PC-3 (cell line): Measurements from ENCODE around the gene LINGO3. TPM values are rescaled to one million over a fixed set of nuclear protein-coding genes. Genes with fewer than 3 reads are reported as not detected.

Experiments
- ATAC-seq: fragments of 200-7000 bp; cut with Tn5 transposase; 2 replicates; pipeline ENCODE4 v1.9.1; 2020; ENCODE audit warnings: mild to moderate bottlenecking, moderate library complexity
- BruUV-seq: library from RNA; stranded (reverse); fragments of 400-500 nt; replicated peaks from 2 replicates; lab custom pipeline; 2021; lab: Mats Ljungman, UMichigan
- CTCF ChIA-PET: fragments of 300-600 bp; sonication (Branson Sonifier 250); formaldehyde crosslinking; loops from one replicate; lab custom pipeline; 2022; ENCODE audit warnings: antibody characterized with exemption; lab: Charles Lee
- POLR2A ChIA-PET: fragments of 300-600 bp; sonication (Branson Sonifier 250); formaldehyde crosslinking; loops from one replicate; lab custom pipeline; 2022; ENCODE audit warnings: antibody characterized with exemption; ENCODE audit not compliant: unreplicated experiment; lab: Charles Lee
- DNase-seq: peaks from one replicate; pipeline ENCODE4 v3.0.0-alpha.2; 2015
- H2AFZ ChIP-seq: fragments of 300-600 bp; sonication (generic); 2 replicates; pipeline ENCODE4 v1.6.0; 2016; ENCODE audit warnings: antibody characterized with exemption, low read length
- H3F3A ChIP-seq: fragments of 300-600 bp; sonication (generic); one replicate; pipeline ENCODE4 v1.6.0; 2017; ENCODE audit warnings: antibody characterized with exemption, low read length, control low read depth, mild to moderate bottlenecking; ENCODE audit not compliant: unreplicated experiment
- H3K27ac ChIP-seq: fragments of 300-600 bp; sonication (generic); 2 replicates; pipeline ENCODE4 v1.5.1; 2016; ENCODE audit warnings: mild to moderate bottlenecking, low read length
- H3K27me3 ChIP-seq: fragments of 300-600 bp; sonication (generic); 2 replicates; pipeline ENCODE4 v1.6.1; 2016; ENCODE audit warnings: low read length, mixed read lengths
- H3K36me3 ChIP-seq: fragments of 300-600 bp; sonication (generic); 2 replicates; pipeline ENCODE4 v1.6.1; 2016; ENCODE audit warnings: low read depth, mixed run types, low read length, mixed read lengths
- H3K4me1 ChIP-seq: fragments of 300-600 bp; sonication (generic); 2 replicates; pipeline ENCODE4 v1.5.1; 2016; ENCODE audit warnings: low read length; ENCODE audit not compliant: insufficient read depth
- H3K4me2 ChIP-seq: fragments of 300-600 bp; sonication (generic); 2 replicates; pipeline ENCODE4 v1.6.0; 2016; ENCODE audit warnings: low read length
- H3K4me3 ChIP-seq: fragments of 300-600 bp; sonication (generic); 2 replicates; pipeline ENCODE4 v1.5.1; 2016; ENCODE audit warnings: mild to moderate bottlenecking, low read length, mixed read lengths
- H3K79me2 ChIP-seq: fragments of 300-600 bp; sonication (generic); 2 replicates; pipeline ENCODE4 v1.6.1; 2017; ENCODE audit warnings: low read length, mixed read lengths
- H3K9ac ChIP-seq: fragments of 300-600 bp; sonication (generic); 2 replicates; pipeline ENCODE4 v1.6.0; 2016; ENCODE audit warnings: mild to moderate bottlenecking, low read length
- H3K9me2 ChIP-seq: fragments of 300-600 bp; sonication (generic); replicated peaks from 2 replicates; pipeline ENCODE4 v1.6.1; 2016; ENCODE audit warnings: mixed run types, low read length, mixed read lengths
- H3K9me3 ChIP-seq: fragments of 300-600 bp; sonication (generic); 2 replicates; pipeline ENCODE4 v1.6.1; 2016; ENCODE audit warnings: low read length, mixed read lengths
- H4K20me1 ChIP-seq: fragments of 300-600 bp; sonication (generic); 2 replicates; pipeline ENCODE4 v1.6.1; 2016; ENCODE audit warnings: low read length, mixed read lengths
- CTCF ChIP-seq: fragments of 300-600 bp; sonication (generic); conservative IDR thresholded peaks from 2 replicates; pipeline ENCODE4 v1.5.1; 2017; ENCODE audit warnings: antibody characterized with exemption, low read depth, mild to moderate bottlenecking, low read length
- EZH2 ChIP-seq: fragments of 300-600 bp; sonication (generic); IDR thresholded peaks from one replicate; pipeline ENCODE4 v1.6.1; 2017; ENCODE audit warnings: antibody characterized with exemption, mild to moderate bottlenecking, low read length; ENCODE audit not compliant: unreplicated experiment
- EZH2phosphoT487 ChIP-seq: fragments of 300-600 bp; sonication (generic); IDR thresholded peaks from 2 replicates; pipeline ENCODE4 v1.6.1; 2018; ENCODE audit warnings: mild to moderate bottlenecking, antibody characterized with exemption, low read length, borderline replicate concordance
- intact Hi-C: fragments of 100-400 bp; cut with micrococcal nuclease; formaldehyde crosslinking; loops from 2 replicates; pipeline ENCODE4 v1.9.0; 2023
- total RNA-seq: library from RNA; depleted of rRNA; stranded (reverse); fragments of >200 nt; gene quantifications from 2 replicates; pipeline ENCODE4 v1.2.3, GENCODE V29; 2014

LINGO3 gene
- total RNA-seq, 1 experiment from 2014 or later = not detected

GRCh38 chr19:2332341-2333026 is 24.5 kb upstream of the LINGO3 start:
- no TSS peak for BruUV-seq
- ChIA-PET POLR2A (no interaction called here), CTCF (no interaction called here)
- H3K36me3 ChIP-seq = no peaks in the 10 kb centered on the region
- TF ChIP-seq EZH2 = no peak
- TF ChIP-seq CTCF = no peak
- TF ChIP-seq EZH2phosphoT487 = no peak
- no peak for ATAC-seq
- H4K20me1 ChIP-seq = no peaks in the 10 kb centered on the region
- H3K4me2 ChIP-seq = no peak overlapping the region
- no peak overlapping the region for H3K9ac ChIP-seq
- no peaks in the 10 kb centered on the region for H3F3A ChIP-seq
- no peak for DNase-seq
- intact Hi-C loops = no loop called here
- peaks cover 55% of the 10 kb centered on the region for H3K79me2 ChIP-seq
- no peaks in the 10 kb centered on the region for H3K9me2 ChIP-seq
- no peak overlapping the region for H3K4me3 ChIP-seq
- no peak overlapping the region for H3K27ac ChIP-seq
- peaks cover 7% of the 10 kb centered on the region for H3K4me1 ChIP-seq
- no peaks in the 10 kb centered on the region for H3K27me3 ChIP-seq
- H2AFZ ChIP-seq = no peak overlapping the region
- H3K9me3 ChIP-seq = no peaks in the 10 kb centered on the region

GRCh38 chr19:2331601-2332246 is 23.8 kb upstream of the LINGO3 start:
- TF ChIP-seq EZH2phosphoT487 = no peak
- TF ChIP-seq CTCF = no peak
- TF ChIP-seq EZH2 = no peak
- no peak overlapping the region for H3K9ac ChIP-seq
- H3K79me2 ChIP-seq = peaks cover 63% of the 10 kb centered on the region
- H3K4me2 ChIP-seq = no peak overlapping the region
- H3K36me3 ChIP-seq = no peaks in the 10 kb centered on the region
- H3K4me3 ChIP-seq = no peak overlapping the region
- no peak overlapping the region for H3K27ac ChIP-seq
- ATAC-seq (no peak), DNase-seq (no peak)
- ChIA-PET CTCF (interaction anchor here (0.5 kb wide), 1 partner anchor 70 kb away, joined by 3 read pairs; no protein-coding TSS in a partner anchor), POLR2A (no interaction called here)
- no TSS peak for BruUV-seq
- H3K9me2 ChIP-seq = no peaks in the 10 kb centered on the region
- no peaks in the 10 kb centered on the region for H3F3A ChIP-seq
- H2AFZ ChIP-seq = no peak overlapping the region
- no peaks in the 10 kb centered on the region for H3K27me3 ChIP-seq
- peaks cover 11% of the 10 kb centered on the region for H3K4me1 ChIP-seq
- no peaks in the 10 kb centered on the region for H4K20me1 ChIP-seq
- no peaks in the 10 kb centered on the region for H3K9me3 ChIP-seq
- intact Hi-C loops = no loop called here
